GM18867 (cell line): Measurements from ENCODE around the gene NEUROD4.
A peak's percentile ranks its signal among the peaks of the same experiment; 100 is the strongest.

Source experiments
- ATAC-seq: cut with Tn5 transposase; IDR thresholded peaks from one replicate; pipeline ENCODE4 v1.9.1; 2021; ENCODE audit warnings: mild to moderate bottlenecking, moderate library complexity; ENCODE audit not compliant: unreplicated experiment

NEUROD4 gene

GRCh38 chr12:55058082-55058481 lies 38.3 kb downstream of the NEUROD4 start:
- ATAC-seq = no peak

GRCh38 chr12:55058776-55059175 lies 39.0 kb downstream of the NEUROD4 start:
- no peak for ATAC-seq

GRCh38 chr12:55060470-55060869 lies 40.7 kb downstream of the NEUROD4 start:
- peak; percentile 99 for ATAC-seq

GRCh38 chr12:55061024-55061423 lies 41.2 kb downstream of the NEUROD4 start:
- no peak for ATAC-seq

DNA sequence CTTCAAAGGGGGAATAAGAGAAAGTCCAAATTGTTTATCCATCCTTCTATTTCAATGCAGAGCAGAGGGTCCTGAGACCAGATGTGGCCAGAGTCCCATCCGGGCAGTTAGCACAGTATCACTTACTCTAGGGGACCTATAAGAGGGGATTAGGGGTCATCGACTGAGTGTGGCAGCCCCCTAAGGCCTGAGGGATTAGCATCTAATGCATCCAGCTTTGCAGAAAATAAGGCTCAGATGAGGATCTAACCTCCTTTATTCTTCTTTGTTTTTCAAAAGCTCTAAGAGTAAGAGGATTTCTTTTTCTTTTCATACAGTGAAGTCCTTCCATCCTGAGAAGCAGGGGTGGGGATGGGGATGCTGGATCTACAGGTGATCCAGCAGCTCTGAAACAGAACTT lies 43.5 kb downstream of the NEUROD4 start:
- ATAC-seq = no peak

DNA sequence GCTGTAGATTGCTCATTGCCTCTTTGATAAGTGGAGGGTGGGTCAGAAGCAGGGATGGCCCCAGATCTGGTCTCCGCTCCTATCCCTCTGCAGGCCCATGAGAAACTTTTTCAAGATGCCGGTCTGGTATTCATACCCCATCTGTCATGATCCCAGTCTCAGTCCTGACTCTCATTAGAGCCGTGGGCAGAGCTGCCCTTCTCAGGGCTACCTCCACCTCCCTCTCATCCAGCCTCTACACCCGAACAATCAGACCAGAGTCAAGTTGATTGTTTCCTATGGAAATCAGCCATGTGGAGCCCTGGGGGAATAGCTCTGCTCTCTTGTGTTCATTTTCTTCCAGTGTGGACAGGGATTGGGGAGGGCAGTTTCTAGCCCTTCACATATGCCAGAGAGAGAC lies 45.8 kb downstream of the NEUROD4 start:
- ATAC-seq = no peak

DNA sequence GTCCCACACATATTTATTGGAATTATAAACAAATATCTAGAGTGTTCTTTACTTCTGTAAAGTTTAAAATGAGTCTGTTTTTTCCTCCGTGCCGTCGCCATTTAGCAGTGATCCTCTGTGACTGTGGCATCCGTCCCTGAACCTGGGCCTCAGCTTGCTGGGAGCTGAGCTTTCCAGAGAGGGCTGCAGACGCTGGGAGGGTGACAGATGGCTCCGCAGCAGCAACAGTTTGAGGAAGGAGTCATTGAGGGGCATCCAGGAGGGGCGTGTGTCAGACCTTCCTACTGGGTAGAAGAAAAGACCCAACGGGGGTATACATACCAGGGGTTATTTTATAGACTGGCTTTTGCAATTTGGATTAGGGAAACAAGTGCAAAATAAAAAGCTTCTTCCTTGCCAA lies 47.9 kb downstream of the NEUROD4 start:
- ATAC-seq = no peak

- ATAC-seq = peak; percentile 63
These were observed 48.7 kb downstream of the NEUROD4 start for GRCh38 chr12:55068416-55069010.

GRCh38 chr12:55072083-55072482 lies 52.3 kb downstream of the NEUROD4 start:
- peak; percentile 76 for ATAC-seq

GRCh38 chr12:55073043-55074022 lies 53.6 kb downstream of the NEUROD4 start:
- peak; percentile 68 for ATAC-seq

GRCh38 chr12:55074806-55075205 lies 55.0 kb downstream of the NEUROD4 start:
- ATAC-seq = no peak
